ENCODE results near the gene SNTG2. TPM values are rescaled to one million over a fixed set of nuclear protein-coding genes. Genes with fewer than 3 reads are reported as not detected.

The SNTG2 gene
- total and polyA plus RNA-seq, 4 donors: not detected

DNA sequence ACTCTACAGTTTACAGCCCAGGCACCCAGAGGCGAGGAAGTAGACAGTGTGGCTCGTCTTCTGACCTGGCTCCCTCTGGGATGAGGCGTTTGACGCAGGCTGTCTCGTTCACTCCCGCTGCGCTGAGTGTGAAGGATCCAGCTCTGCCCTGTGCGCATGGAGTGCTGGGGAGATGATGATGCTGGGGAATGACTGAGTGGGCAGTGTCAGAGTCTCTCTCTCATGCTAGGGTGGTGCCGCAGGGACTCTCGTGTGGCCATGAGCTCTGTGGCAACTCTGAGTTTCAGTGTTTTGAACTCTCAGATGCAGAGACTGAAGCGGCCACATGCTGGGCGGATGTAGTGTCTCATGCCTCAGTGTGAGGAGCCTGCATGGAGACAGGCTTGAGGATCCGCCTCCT lies 344.3 kb downstream of the SNTG2 start:
- 85% methylated on average over 13 of the region's 13 CpGs for WGBS
- Histone ChIP-seq H3K27me3 (ENCODE audit: control insufficient read depth in 4 of 4, insufficient read depth in 4 of 4, low read length in 3 of 4) (peaks cover 0 to 4% (median 2%) of the 10 kb centered on the region in 4 donors), H3K36me3 (ENCODE audit: control insufficient read depth in 4 of 4, insufficient read depth in 3 of 4, low read depth in 1 of 4, low read length in 3 of 4) (no peaks in the 10 kb centered on the region), H3K9ac (ENCODE audit: low read depth in 1 of 2, low read length in 2 of 2) (no peak overlapping the region), H3K4me3 (ENCODE audit: low read depth in 1 of 3, low read length in 3 of 3) (no peak overlapping the region), H3K27ac (ENCODE audit: low read depth in 1 of 2, low read length in 2 of 2) (no peak overlapping the region), H3K4me1 (ENCODE audit: control insufficient read depth in 4 of 4, insufficient read depth in 4 of 4, low read length in 3 of 4) (no peaks in the 10 kb centered on the region), H3K9me3 (ENCODE audit: control insufficient read depth in 4 of 4, low read length in 3 of 4) (peaks cover 0 to 3% (median 0%) of the 10 kb centered on the region in 4 donors)
- DNase-seq (ENCODE audit: low spot score): no peak
- TF ChIP-seq HNF4A (conservative IDR thresholded peaks at IDR 0.05) (no peak), NR2F2 (IDR thresholded peaks at IDR 0.05) (no peak)
- TF ChIP-seq, protein P1, sequence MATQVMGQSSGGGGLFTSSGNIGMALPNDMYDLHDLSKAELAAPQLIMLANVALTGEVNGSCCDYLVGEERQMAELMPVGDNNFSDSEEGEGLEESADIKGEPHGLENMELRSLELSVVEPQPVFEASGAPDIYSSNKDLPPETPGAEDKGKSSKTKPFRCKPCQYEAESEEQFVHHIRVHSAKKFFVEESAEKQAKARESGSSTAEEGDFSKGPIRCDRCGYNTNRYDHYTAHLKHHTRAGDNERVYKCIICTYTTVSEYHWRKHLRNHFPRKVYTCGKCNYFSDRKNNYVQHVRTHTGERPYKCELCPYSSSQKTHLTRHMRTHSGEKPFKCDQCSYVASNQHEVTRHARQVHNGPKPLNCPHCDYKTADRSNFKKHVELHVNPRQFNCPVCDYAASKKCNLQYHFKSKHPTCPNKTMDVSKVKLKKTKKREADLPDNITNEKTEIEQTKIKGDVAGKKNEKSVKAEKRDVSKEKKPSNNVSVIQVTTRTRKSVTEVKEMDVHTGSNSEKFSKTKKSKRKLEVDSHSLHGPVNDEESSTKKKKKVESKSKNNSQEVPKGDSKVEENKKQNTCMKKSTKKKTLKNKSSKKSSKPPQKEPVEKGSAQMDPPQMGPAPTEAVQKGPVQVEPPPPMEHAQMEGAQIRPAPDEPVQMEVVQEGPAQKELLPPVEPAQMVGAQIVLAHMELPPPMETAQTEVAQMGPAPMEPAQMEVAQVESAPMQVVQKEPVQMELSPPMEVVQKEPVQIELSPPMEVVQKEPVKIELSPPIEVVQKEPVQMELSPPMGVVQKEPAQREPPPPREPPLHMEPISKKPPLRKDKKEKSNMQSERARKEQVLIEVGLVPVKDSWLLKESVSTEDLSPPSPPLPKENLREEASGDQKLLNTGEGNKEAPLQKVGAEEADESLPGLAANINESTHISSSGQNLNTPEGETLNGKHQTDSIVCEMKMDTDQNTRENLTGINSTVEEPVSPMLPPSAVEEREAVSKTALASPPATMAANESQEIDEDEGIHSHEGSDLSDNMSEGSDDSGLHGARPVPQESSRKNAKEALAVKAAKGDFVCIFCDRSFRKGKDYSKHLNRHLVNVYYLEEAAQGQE (IDR thresholded peaks at IDR 0.05): no peak

DNA sequence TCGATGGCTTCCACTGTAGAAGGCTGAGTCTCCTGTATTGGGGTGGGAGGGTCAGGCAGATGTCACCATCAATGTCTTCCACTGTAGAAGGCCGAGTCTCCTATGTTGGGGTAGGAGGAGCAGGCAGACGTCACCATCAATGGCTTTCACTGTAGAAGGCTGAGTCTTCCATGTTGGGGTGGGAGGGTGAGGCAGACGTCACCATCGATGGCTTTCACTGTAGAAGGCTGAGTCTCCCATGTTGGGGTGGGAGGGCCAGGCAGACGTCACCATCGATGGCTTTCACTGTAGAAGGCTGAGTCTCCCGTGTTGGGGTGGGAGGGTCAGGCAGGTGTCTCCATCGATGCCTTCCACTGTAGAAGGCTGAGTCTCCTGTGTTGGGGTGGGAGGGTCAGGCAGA lies 345.1 kb downstream of the SNTG2 start:
- no peak overlapping the region for H3K4me3 ChIP-seq (ENCODE audit: low read depth in 1 of 3, low read length in 3 of 3)
- DNase-seq (ENCODE audit: low spot score): no peak
- WGBS: 84% methylated on average over 9 of the region's 9 CpGs
- H3K4me1 ChIP-seq (ENCODE audit: control insufficient read depth in 4 of 4, insufficient read depth in 4 of 4, low read length in 3 of 4): no peaks in the 10 kb centered on the region
- H3K36me3 ChIP-seq (ENCODE audit: control insufficient read depth in 4 of 4, insufficient read depth in 3 of 4, low read depth in 1 of 4, low read length in 3 of 4): no peaks in the 10 kb centered on the region
- no peak for TF ChIP-seq FOXA1 (IDR thresholded peaks at IDR 0.05)
- no peak for TF ChIP-seq SP1 (IDR thresholded peaks at IDR 0.05)
- no peak for TF ChIP-seq NR2F2 (IDR thresholded peaks at IDR 0.05)
- no peak for TF ChIP-seq RAD21 (IDR thresholded peaks at IDR 0.05)
- TF ChIP-seq TAF1 (conservative IDR thresholded peaks at IDR 0.05): no peak
- TF ChIP-seq GABPA (IDR thresholded peaks at IDR 0.05 in 1 of 2, conservative IDR thresholded peaks at IDR 0.05 in 1 of 2): no peak
- TF ChIP-seq HNF4A (conservative IDR thresholded peaks at IDR 0.05): no peak
- no peak overlapping the region for H3K27ac ChIP-seq (ENCODE audit: low read depth in 1 of 2, low read length in 2 of 2)
- H3K9ac ChIP-seq (ENCODE audit: low read depth in 1 of 2, low read length in 2 of 2): no peak overlapping the region
- H3K27me3 ChIP-seq (ENCODE audit: control insufficient read depth in 4 of 4, insufficient read depth in 4 of 4, low read length in 3 of 4): peaks cover 0 to 4% (median 2%) of the 10 kb centered on the region in 4 donors
- peaks cover 0 to 3% (median 0%) of the 10 kb centered on the region in 4 donors for H3K9me3 ChIP-seq (ENCODE audit: control insufficient read depth in 4 of 4, low read length in 3 of 4)

DNA sequence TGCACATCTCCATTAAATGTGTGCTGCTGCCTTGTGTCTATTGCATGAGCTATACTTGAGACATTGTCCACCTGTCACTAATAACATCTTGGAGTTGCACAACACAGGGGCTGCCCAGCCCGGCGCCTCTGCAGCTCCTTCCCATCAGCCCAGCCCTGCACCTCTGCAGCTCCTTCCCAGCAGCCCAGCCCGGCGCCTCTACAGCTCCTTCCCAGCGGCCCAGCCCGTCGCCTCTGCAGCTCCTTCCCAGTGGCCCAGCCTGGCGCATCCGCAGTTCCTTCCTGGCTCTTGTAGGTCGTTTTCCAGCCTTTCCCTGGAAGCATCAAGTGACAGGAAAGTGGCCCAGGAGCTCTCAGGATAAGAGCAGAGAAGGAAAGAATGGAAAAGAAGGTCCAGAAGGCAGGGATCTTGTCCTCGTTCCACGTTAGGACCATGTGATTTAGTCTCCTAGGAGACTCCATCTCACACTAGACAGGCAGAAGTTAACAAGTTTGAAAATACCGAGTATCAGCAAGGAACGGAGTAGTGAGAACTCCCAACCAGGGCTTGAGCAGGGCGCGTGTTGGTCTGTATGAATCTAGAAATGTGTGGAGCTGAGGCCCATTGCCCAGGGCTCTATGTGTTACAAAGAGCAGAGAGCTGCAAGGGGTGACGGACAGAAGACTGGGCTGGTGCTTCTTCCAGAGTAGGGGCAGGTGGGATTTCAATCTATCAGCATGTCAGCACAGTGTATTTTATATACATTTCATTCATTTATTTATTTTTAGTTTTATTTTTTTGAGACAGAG lies 346.9 kb downstream of the SNTG2 start:
- Histone ChIP-seq H3K27ac (ENCODE audit: low read depth in 1 of 2, low read length in 2 of 2) (no peak overlapping the region), H3K9ac (ENCODE audit: low read depth in 1 of 2, low read length in 2 of 2) (no peak overlapping the region), H3K36me3 (ENCODE audit: control insufficient read depth in 4 of 4, insufficient read depth in 3 of 4, low read depth in 1 of 4, low read length in 3 of 4) (no peaks in the 10 kb centered on the region), H3K27me3 (ENCODE audit: control insufficient read depth in 4 of 4, insufficient read depth in 4 of 4, low read length in 3 of 4) (peaks cover 0 to 4% (median 2%) of the 10 kb centered on the region in 4 donors), H3K9me3 (ENCODE audit: control insufficient read depth in 4 of 4, low read length in 3 of 4) (peaks cover 0 to 3% (median 0%) of the 10 kb centered on the region in 4 donors), H3K4me3 (ENCODE audit: low read depth in 1 of 3, low read length in 3 of 3) (no peak overlapping the region), H3K4me1 (ENCODE audit: control insufficient read depth in 4 of 4, insufficient read depth in 4 of 4, low read length in 3 of 4) (no peaks in the 10 kb centered on the region)
- no peak for TF ChIP-seq YY1 (IDR thresholded peaks at IDR 0.05)
- TF ChIP-seq, protein P1 (IDR thresholded peaks at IDR 0.05): no peak
- TF ChIP-seq SP1 (IDR thresholded peaks at IDR 0.05): no peak
- TF ChIP-seq, protein P2, sequence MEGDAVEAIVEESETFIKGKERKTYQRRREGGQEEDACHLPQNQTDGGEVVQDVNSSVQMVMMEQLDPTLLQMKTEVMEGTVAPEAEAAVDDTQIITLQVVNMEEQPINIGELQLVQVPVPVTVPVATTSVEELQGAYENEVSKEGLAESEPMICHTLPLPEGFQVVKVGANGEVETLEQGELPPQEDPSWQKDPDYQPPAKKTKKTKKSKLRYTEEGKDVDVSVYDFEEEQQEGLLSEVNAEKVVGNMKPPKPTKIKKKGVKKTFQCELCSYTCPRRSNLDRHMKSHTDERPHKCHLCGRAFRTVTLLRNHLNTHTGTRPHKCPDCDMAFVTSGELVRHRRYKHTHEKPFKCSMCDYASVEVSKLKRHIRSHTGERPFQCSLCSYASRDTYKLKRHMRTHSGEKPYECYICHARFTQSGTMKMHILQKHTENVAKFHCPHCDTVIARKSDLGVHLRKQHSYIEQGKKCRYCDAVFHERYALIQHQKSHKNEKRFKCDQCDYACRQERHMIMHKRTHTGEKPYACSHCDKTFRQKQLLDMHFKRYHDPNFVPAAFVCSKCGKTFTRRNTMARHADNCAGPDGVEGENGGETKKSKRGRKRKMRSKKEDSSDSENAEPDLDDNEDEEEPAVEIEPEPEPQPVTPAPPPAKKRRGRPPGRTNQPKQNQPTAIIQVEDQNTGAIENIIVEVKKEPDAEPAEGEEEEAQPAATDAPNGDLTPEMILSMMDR (IDR thresholded peaks at IDR 0.05; ENCODE audit: low read depth, low read length, missing input control): no peak
- no peak for TF ChIP-seq FOXA2 (IDR thresholded peaks at IDR 0.05)
- no peak for TF ChIP-seq FOXA1 (IDR thresholded peaks at IDR 0.05)
- TF ChIP-seq HNF4A (conservative IDR thresholded peaks at IDR 0.05): no peak
- no peak for TF ChIP-seq GABPA (IDR thresholded peaks at IDR 0.05 in 1 of 2, conservative IDR thresholded peaks at IDR 0.05 in 1 of 2)
- TF ChIP-seq, protein P3, sequence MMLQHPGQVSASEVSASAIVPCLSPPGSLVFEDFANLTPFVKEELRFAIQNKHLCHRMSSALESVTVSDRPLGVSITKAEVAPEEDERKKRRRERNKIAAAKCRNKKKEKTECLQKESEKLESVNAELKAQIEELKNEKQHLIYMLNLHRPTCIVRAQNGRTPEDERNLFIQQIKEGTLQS (IDR thresholded peaks at IDR 0.05): no peak
- no peak for TF ChIP-seq RAD21 (IDR thresholded peaks at IDR 0.05)
- 76% methylated on average over 17 of the region's 17 CpGs for WGBS
- DNase-seq (ENCODE audit: low spot score): no peak
